Endothelial cell of umbilical vein (primary cell): ENCODE measurements around the gene MARK4. TPM values are rescaled to one million over a fixed set of nuclear protein-coding genes. Genes with fewer than 3 reads are reported as not detected.

Source experiments
- BruUV-seq: library from RNA; stranded (reverse); fragments of 400-500 nt; replicated peaks from 2 replicates; lab custom pipeline; 2021; lab: Mats Ljungman, UMichigan
- CTCF ChIA-PET: fragments of 300-600, 350-600 bp; sonication (Branson Sonifier 250); formaldehyde crosslinking; loops from one replicate; lab custom pipeline; 2021; ENCODE audit warnings: antibody characterized with exemption, inconsistent platforms; lab: Charles Lee
- POLR2A ChIA-PET: fragments of 300-600, 350-600 bp; sonication (Branson Sonifier 250); formaldehyde crosslinking; loops from one replicate; lab custom pipeline; 2021; ENCODE audit warnings: antibody characterized with exemption, inconsistent platforms; lab: Charles Lee
- DNase-seq: peaks from one replicate; pipeline ENCODE4 v3.0.0-alpha.2; 2011; ENCODE audit warnings: low read depth, low spot score
- FAIRE-seq: peaks from 2 replicates; lab custom pipeline; 2011; peaks lifted over from hg19 to GRCh38; lab: Jason Lieb, UNC
- H2AFZ ChIP-seq: 2 replicates; pipeline ENCODE4 v1.6.0; 2012; ENCODE audit warnings: low read depth, low read length, control low read depth, inconsistent platforms
- H3K27ac ChIP-seq: 2 replicates; pipeline ENCODE4 v1.5.1; 2011; ENCODE audit warnings: low read depth, mild to moderate bottlenecking, control low read depth, low read length, moderate library complexity; ENCODE audit not compliant: insufficient read depth
- H3K27me3 ChIP-seq, 2 experiments: 2 replicates each; pipeline versions ENCODE4 v1.6.0 to v1.6.1; 2011; ENCODE audit warnings: low read length in 2 of 2, mixed read lengths in 1 of 2; ENCODE audit not compliant: control insufficient read depth in 2 of 2, insufficient read depth in 2 of 2
- H3K36me3 ChIP-seq, 2 experiments: 2 replicates in 1 of 2; 3 replicates in 1 of 2; pipeline ENCODE4 v1.5.1; 2011; ENCODE audit warnings: low read length in 2 of 2, mild to moderate bottlenecking in 1 of 2, moderate library complexity in 1 of 2; ENCODE audit not compliant: control insufficient read depth in 2 of 2, insufficient read depth in 2 of 2; ENCODE audit errors: extremely low read depth in 1 of 2
- H3K4me1 ChIP-seq: 3 replicates; pipeline ENCODE4 v1.5.1; 2011; ENCODE audit warnings: mild to moderate bottlenecking, low read length; ENCODE audit not compliant: control insufficient read depth, insufficient read depth; ENCODE audit errors: extremely low read depth
- H3K4me2 ChIP-seq: 2 replicates; pipeline ENCODE4 v1.6.1; 2011; ENCODE audit warnings: low read length, control low read depth, mixed read lengths; ENCODE audit not compliant: insufficient read depth
- H3K4me3 ChIP-seq, 3 experiments: fragments of 200-600 bp in 1 of 3; sonication (generic), shearing (Covaris generic) in 1 of 3; replicated peaks in 1 of 3; 2 replicates each; pipeline ENCODE4 v1.5.1; 2011 to 2016; ENCODE audit warnings: control low read depth in 3 of 3, low read length in 3 of 3, mild to moderate bottlenecking in 2 of 3, inconsistent platforms in 1 of 3, low read depth in 1 of 3, moderate library complexity in 1 of 3; ENCODE audit not compliant: insufficient read depth in 1 of 3
- H3K79me2 ChIP-seq: 2 replicates; pipeline ENCODE4 v1.6.0; 2012; ENCODE audit warnings: low read length, inconsistent platforms; ENCODE audit not compliant: control insufficient read depth, insufficient read depth
- H3K9ac ChIP-seq: replicated peaks from 2 replicates; pipeline ENCODE3; 2011; ENCODE audit warnings: low read length, control low read depth; ENCODE audit not compliant: insufficient read depth; ENCODE audit errors: extremely low read depth
- H3K9me1 ChIP-seq: replicated peaks from 3 replicates; pipeline ENCODE4 v1.6.0; 2011; ENCODE audit warnings: mild to moderate bottlenecking, low read length; ENCODE audit not compliant: control insufficient read depth, insufficient read depth; ENCODE audit errors: extremely low read depth
- H3K9me3 ChIP-seq: replicated peaks from 2 replicates; pipeline ENCODE4 v1.5.1; 2012; ENCODE audit warnings: low read length, inconsistent platforms; ENCODE audit not compliant: control insufficient read depth, insufficient read depth
- H4K20me1 ChIP-seq: replicated peaks from 2 replicates; pipeline ENCODE3; 2011; ENCODE audit warnings: mild to moderate bottlenecking, low read length; ENCODE audit not compliant: control insufficient read depth, insufficient read depth; ENCODE audit errors: extremely low read depth
- CTCF ChIP-seq, 2 donors: IDR thresholded peaks; 1 replicate in 1 of 2; 2 replicates in 1 of 2; pipeline ENCODE4 v1.5.1; 2011; ENCODE audit warnings: low read length in 2 of 2, mild to moderate bottlenecking in 2 of 2, moderate library complexity in 2 of 2, control low read depth in 1 of 2, inconsistent platforms in 1 of 2, low read depth in 1 of 2; ENCODE audit not compliant: insufficient read depth in 1 of 2; ENCODE audit errors: extremely low read depth in 1 of 2
- EZH2 ChIP-seq: IDR thresholded peaks from 2 replicates; pipeline ENCODE4 v1.6.1; 2012; ENCODE audit warnings: borderline replicate concordance, low read depth, mild to moderate bottlenecking, moderate library complexity, low read length, inconsistent platforms; ENCODE audit not compliant: severe bottlenecking
- FOS ChIP-seq: IDR thresholded peaks from 2 replicates; pipeline ENCODE4 v1.6.1; 2011; ENCODE audit warnings: mild to moderate bottlenecking, low read length, moderate library complexity, borderline replicate concordance; ENCODE audit not compliant: insufficient read depth
- GATA2 ChIP-seq: IDR thresholded peaks from 2 replicates; pipeline ENCODE4 v1.7.0; 2011; ENCODE audit warnings: low read depth, mild to moderate bottlenecking, moderate library complexity, mixed read lengths, low read length; ENCODE audit not compliant: insufficient read length, insufficient read depth
- JUN ChIP-seq: IDR thresholded peaks from 2 replicates; pipeline ENCODE4 v1.6.1; 2011; ENCODE audit warnings: borderline replicate concordance, low read depth; ENCODE audit not compliant: insufficient read length, insufficient read depth
- MYC ChIP-seq: IDR thresholded peaks from one replicate; pipeline ENCODE4 v1.6.1; 2011; ENCODE audit warnings: mild to moderate bottlenecking, low read depth, low read length
- POLR2A ChIP-seq: IDR thresholded peaks from 2 replicates; pipeline ENCODE4 v1.6.1; 2012; ENCODE audit warnings: low read depth, mild to moderate bottlenecking, control low read depth, low read length
- POLR2AphosphoS5 ChIP-seq: IDR thresholded peaks from 2 replicates; pipeline ENCODE4 v1.6.1; 2012; ENCODE audit warnings: low read depth, mild to moderate bottlenecking, control low read depth, low read length, moderate library complexity; ENCODE audit not compliant: insufficient read depth
- dilution Hi-C: fragments of 300-500 bp; cut with MboI; formaldehyde crosslinking; loops from one replicate; pipeline ENCODE4 v1.15.0; 2019; ENCODE audit warnings: low sequenced_read_pairs; ENCODE audit not compliant: extremely low pct_ligation_motif_present
- intact Hi-C: fragments of 100-400 bp; cut with micrococcal nuclease; formaldehyde crosslinking; loops from one replicate; pipeline ENCODE4 v1.10.0; 2022
- polyA plus RNA-seq, 4 experiments: library from polyadenylated mRNA; depleted of rRNA in 3 of 4; stranded (reverse) in 3 of 4; unstranded in 1 of 4; fragments of >200 nt; gene quantifications; 2 replicates each; pipeline versions ENCODE4 v1.2.1 to v1.2.3, GENCODE V29; 2011 to 2012; ENCODE audit warnings: missing spikeins in 1 of 4
- total RNA-seq: library from RNA; stranded (reverse); gene quantifications from 2 replicates; pipeline ENCODE4 v1.2.3, GENCODE V29; 2021
- TF ChIP-seq, protein P1 (sequence below): IDR thresholded peaks from 2 replicates; pipeline ENCODE4 v1.6.1; 2011; ENCODE audit not compliant: insufficient read depth, insufficient read length

MARK4 gene
- total and polyA plus RNA-seq, 2 donors (not counting 3 experiments of a cell fraction or from before 2014, with no cell fraction given), result 13.9 to 51.6 TPM

DNA sequence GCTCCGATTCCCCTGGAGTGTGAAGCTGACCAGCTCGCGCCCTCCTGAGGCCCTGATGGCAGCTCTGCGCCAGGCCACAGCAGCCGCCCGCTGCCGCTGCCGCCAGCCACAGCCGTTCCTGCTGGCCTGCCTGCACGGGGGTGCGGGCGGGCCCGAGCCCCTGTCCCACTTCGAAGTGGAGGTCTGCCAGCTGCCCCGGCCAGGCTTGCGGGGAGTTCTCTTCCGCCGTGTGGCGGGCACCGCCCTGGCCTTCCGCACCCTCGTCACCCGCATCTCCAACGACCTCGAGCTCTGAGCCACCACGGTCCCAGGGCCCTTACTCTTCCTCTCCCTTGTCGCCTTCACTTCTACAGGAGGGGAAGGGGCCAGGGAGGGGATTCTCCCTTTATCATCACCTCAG lies 51.3 kb downstream of the MARK4 start:
- FAIRE-seq (no peak), DNase-seq (no peak)
- H3K4me2 ChIP-seq, result no peak overlapping the region
- no peak overlapping the region for H3K27ac ChIP-seq
- dilution Hi-C loops (no loop called here), intact Hi-C loops (no loop called here)
- no peaks in the 10 kb centered on the region for H4K20me1 ChIP-seq
- ChIA-PET CTCF (no interaction called here), POLR2A (no interaction called here)
- no peaks in the 10 kb centered on the region for H3K79me2 ChIP-seq
- peaks cover 0 to 2% of the 10 kb centered on the region in 2 experiments for H3K36me3 ChIP-seq
- no TSS peak for BruUV-seq
- TF ChIP-seq GATA2 (no peak), CTCF (IDR thresholded peaks at IDR 0.05; ENCODE audit: extremely low read depth in 1 of 2, insufficient read depth in 1 of 2, low read depth in 1 of 2, low read length in 2 of 2) (no peak), POLR2AphosphoS5 (no peak), POLR2A (no peak), JUN (no peak), FOS (no peak), EZH2 (no peak), MYC (no peak)
- TF ChIP-seq, protein P1, sequence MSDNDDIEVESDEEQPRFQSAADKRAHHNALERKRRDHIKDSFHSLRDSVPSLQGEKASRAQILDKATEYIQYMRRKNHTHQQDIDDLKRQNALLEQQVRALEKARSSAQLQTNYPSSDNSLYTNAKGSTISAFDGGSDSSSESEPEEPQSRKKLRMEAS, result no peak
- no peak overlapping the region for H2AFZ ChIP-seq
- peaks cover 0 to 7% of the 10 kb centered on the region in 2 experiments for H3K27me3 ChIP-seq
- no peaks in the 10 kb centered on the region for H3K9me1 ChIP-seq
- H3K9ac ChIP-seq, result no peak overlapping the region
- no peaks in the 10 kb centered on the region for H3K9me3 ChIP-seq
- no peaks in the 10 kb centered on the region for H3K4me1 ChIP-seq
- no peak overlapping the region for H3K4me3 ChIP-seq
